A549 treated with GW870086 at 1 μM for 4 hours (cell line): ENCODE data around the gene USP16. TPM values are rescaled to one million over a fixed set of nuclear protein-coding genes. Genes with fewer than 3 reads are reported as not detected.

Experiments
- total RNA-seq: library from RNA; stranded (reverse); fragments of 200-300 nt; extraction: Qiagen RNA extraction; gene quantifications from 5 replicates; pipeline ENCODE4 v1.2.3, GENCODE V29; 2022; ENCODE audit warnings: low read depth

The USP16 gene
- total RNA-seq, result 18.8 to 26.6 TPM (median 23.7 TPM) in 5 replicates

GRCh38 chr21:29024474-29025327 lies at the start of gene USP16:
TSS of gene USP16 (plus strand) at chr21:29024668. CDS start at chr21:29027914, 3,246 bp downstream.

GRCh38 chr21:28992526-28993292 lies 31.8 kb upstream of the USP16 start, which contains the start of gene LTN1:
TSS of gene LTN1 (minus strand) at chr21:28992877. CDS start at chr21:28992805, 72 bp downstream.

DNA sequence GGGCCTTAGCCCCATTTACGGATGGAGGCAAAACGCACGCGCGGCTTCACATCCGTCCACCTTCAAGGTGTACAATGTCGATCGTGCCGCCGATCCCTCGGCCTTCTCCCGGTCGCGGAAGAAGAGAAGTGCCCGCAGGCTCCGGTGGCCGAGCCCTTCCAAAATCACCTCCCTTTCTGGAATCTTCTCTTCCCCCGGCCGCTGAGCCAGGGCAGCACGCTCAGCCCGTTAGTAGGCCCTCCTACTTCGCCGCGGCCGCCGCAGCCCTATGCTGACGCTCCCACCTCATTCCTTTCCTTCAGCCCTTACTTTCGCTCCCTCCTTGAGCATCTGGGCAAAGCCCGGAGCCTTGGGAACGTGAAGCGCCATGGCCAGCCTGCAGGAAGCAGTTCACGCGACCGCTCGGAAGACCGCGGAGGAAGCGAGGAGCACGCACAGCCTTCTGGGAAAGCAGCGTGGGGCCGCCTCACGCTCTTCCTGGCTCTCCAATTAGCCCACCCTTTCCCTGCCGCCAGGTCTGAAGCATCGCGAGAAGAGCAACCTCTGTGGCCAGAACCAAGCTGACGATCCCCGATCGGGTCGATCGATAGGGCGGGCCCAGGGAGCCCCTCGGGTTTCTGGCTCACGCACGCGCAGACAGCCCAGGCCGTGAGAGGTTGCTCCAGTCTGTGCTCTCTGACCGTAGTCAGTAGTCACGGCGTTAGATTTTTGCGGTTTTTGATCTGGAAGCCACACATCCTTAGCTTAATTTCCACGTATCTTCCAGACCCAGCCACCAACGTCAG lies 48.9 kb downstream of the USP16 start, which contains the start of gene CCT8:
Gene CCT8, minus strand, starts transcription at position 427 of the 785 bp plus-strand sequence. Its CDS starts 58 bp downstream, at position 369.

Other genes with a start within 250 kb of the USP16 start
- gene LTN1, start 31.8 kb upstream of the USP16 start, total RNA-seq, result 3.9 to 8.1 TPM (median 6.5 TPM) in 5 replicates
- 8.5 to 10.4 TPM (median 9.7 TPM) in 5 replicates for gene RWDD2B, start 5.3 kb upstream of the USP16 start, total RNA-seq
- 173 to 188 TPM (median 181 TPM) in 5 replicates for gene CCT8, start 49.0 kb downstream of the USP16 start, total RNA-seq
- 1.4 to 2.6 TPM (median 1.6 TPM) in 5 replicates for gene MAP3K7CL, start 106.0 kb downstream of the USP16 start, total RNA-seq